Measurements from ENCODE around the gene ROBO1. TPM values are rescaled to one million over a fixed set of nuclear protein-coding genes. Genes with fewer than 3 reads are reported as not detected.

ROBO1 gene
- total RNA-seq, 6 experiments from 2014 or later, result 1.1 to 7.2 (median 4.3) TPM

DNA sequence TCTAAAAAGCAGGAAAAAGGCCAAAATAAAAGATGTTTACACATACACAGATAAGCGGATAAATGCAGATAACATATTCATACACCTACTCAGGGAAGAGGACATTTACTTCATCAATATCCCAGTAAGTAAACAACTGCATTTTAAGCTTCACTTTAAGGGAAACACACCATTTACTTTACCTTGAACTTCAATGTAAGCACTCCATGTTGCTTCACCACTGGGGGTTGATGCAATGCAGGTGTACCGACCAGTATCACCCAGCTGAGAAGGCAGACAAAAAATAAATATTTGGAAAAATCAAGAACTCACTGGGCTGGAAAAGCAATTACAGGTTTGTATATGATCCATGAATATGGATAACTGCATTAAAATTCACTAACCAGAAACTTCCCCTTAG is 1099.5 kb downstream of the ROBO1 start:
- H3K27me3 ChIP-seq, result no peaks in the 10 kb centered on the region
- H3K27ac ChIP-seq, result no peak overlapping the region
- no peaks in the 10 kb centered on the region for H3K4me1 ChIP-seq
- ATAC-seq, result no peak
- WGBS (ENCODE audit: insufficient coverage, low coverage, low lambda C conversion rate, missing lambda C conversion rate), result 21% methylated on average over 2 of the region's 2 CpGs
- H3K9me3 ChIP-seq, result no peaks in the 10 kb centered on the region
- H3K4me3 ChIP-seq, result no peak overlapping the region
- H3K36me3 ChIP-seq, result no peaks in the 10 kb centered on the region
- TF ChIP-seq, protein P1, sequence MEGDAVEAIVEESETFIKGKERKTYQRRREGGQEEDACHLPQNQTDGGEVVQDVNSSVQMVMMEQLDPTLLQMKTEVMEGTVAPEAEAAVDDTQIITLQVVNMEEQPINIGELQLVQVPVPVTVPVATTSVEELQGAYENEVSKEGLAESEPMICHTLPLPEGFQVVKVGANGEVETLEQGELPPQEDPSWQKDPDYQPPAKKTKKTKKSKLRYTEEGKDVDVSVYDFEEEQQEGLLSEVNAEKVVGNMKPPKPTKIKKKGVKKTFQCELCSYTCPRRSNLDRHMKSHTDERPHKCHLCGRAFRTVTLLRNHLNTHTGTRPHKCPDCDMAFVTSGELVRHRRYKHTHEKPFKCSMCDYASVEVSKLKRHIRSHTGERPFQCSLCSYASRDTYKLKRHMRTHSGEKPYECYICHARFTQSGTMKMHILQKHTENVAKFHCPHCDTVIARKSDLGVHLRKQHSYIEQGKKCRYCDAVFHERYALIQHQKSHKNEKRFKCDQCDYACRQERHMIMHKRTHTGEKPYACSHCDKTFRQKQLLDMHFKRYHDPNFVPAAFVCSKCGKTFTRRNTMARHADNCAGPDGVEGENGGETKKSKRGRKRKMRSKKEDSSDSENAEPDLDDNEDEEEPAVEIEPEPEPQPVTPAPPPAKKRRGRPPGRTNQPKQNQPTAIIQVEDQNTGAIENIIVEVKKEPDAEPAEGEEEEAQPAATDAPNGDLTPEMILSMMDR (IDR thresholded peaks at IDR 0.05), result no peak
- no peak for TF ChIP-seq POLR2A (IDR thresholded peaks at IDR 0.05)
- DNase-seq, result no peak
- intact Hi-C loops (cut with DNase I), result no loop called here

DNA sequence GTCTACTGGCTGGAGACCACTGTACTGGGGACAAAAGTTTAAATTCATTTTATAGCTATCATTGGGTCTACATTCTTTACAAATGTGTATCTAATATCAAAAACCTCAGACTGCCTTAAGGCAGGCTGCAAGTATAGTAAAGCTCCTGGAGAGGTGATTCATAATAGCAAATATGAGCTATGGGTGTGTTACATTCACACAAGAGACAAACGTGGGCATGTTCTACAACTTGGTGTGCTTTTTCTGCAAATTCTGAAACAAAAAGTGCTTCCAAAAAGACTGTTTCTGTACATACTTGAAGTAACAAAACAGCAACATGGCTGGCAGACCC is 1101.4 kb downstream of the ROBO1 start:
- no peaks in the 10 kb centered on the region for H3K9me3 ChIP-seq
- ATAC-seq, result no peak
- H3K27ac ChIP-seq, result no peak overlapping the region
- H3K36me3 ChIP-seq, result no peaks in the 10 kb centered on the region
- no peak for DNase-seq
- no peaks in the 10 kb centered on the region for H3K4me1 ChIP-seq
- 57% methylated on average over 1 of the region's 1 CpG for WGBS (ENCODE audit: insufficient coverage, low coverage, low lambda C conversion rate, missing lambda C conversion rate)
- H3K27me3 ChIP-seq, result no peaks in the 10 kb centered on the region
- TF ChIP-seq, protein P1 (IDR thresholded peaks at IDR 0.05), result no peak
- no peak for TF ChIP-seq POLR2A (IDR thresholded peaks at IDR 0.05)
- intact Hi-C loops (cut with DNase I), result no loop called here
- H3K4me3 ChIP-seq, result no peak overlapping the region

DNA sequence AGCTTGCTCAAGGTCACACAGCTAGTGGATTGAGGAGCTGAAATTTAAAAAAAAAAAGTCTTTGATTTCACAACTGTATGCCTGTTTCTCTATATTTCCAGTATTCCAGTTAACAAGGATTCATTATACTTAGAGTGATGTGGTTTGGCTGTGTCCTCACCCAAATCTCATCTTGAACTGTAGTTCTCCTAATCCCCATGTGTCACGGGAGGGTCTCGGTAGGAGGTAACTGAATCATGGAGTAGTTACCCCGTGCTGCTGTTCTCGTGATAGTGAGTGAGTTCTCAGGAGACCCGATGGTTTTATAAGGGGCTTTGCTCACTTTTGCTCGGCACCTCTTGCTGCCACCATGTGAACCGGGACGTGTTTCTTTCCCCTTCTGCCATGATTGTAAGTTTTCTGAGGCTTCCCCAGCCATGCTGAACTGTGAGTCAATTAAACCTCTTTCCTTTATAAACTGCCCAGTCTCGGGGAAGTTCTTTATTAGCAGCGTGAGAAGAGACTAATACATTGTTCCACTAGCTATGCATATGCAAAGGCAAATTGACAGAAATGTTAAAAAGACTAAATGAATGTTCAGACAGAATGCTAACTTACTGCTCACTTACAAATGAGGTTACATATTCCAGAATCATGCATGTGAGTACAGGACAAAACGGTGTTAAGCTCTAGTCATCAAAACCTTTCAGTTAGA is 1101.9 kb downstream of the ROBO1 start:
- intact Hi-C loops (cut with DNase I), result no loop called here
- no peaks in the 10 kb centered on the region for H3K4me1 ChIP-seq
- H3K27ac ChIP-seq, result no peak overlapping the region
- TF ChIP-seq, protein P1 (IDR thresholded peaks at IDR 0.05), result no peak
- no peak for TF ChIP-seq POLR2A (IDR thresholded peaks at IDR 0.05)
- no peaks in the 10 kb centered on the region for H3K9me3 ChIP-seq
- ATAC-seq (no peak), DNase-seq (no peak)
- no peak overlapping the region for H3K4me3 ChIP-seq
- H3K36me3 ChIP-seq, result no peaks in the 10 kb centered on the region
- WGBS (ENCODE audit: insufficient coverage, low coverage, low lambda C conversion rate, missing lambda C conversion rate), result 81% methylated on average over 11 of the region's 11 CpGs
- H3K27me3 ChIP-seq, result no peaks in the 10 kb centered on the region

DNA sequence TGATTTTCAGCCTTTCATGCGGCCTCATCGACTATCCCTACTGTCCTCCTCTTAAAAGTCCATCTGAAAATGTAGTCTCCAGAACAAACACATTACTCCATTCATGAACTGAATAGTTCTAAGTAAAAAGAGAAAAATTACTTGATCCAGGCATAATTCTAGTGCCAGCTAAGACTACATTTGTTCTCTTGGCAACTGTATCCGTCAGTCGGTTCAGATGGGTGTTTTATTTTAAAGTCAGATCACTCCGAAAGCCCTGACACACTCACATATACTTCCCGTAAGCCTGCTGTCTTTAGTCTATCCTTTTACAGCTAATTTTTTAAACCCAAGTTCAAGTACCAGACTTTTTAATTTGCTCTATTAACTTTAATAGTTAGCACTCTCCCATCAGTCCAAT is 1102.7 kb downstream of the ROBO1 start:
- H3K36me3 ChIP-seq, result no peaks in the 10 kb centered on the region
- H3K4me1 ChIP-seq, result no peaks in the 10 kb centered on the region
- ATAC-seq, result no peak
- WGBS (ENCODE audit: insufficient coverage, low coverage, low lambda C conversion rate, missing lambda C conversion rate), result 83% methylated on average over 6 of the region's 6 CpGs
- no peaks in the 10 kb centered on the region for H3K27me3 ChIP-seq
- TF ChIP-seq, protein P1 (IDR thresholded peaks at IDR 0.05), result no peak
- TF ChIP-seq POLR2A (IDR thresholded peaks at IDR 0.05), result no peak
- no peak for DNase-seq
- H3K4me3 ChIP-seq, result no peak overlapping the region
- intact Hi-C loops (cut with DNase I), result no loop called here
- H3K9me3 ChIP-seq, result no peaks in the 10 kb centered on the region
- no peak overlapping the region for H3K27ac ChIP-seq

DNA sequence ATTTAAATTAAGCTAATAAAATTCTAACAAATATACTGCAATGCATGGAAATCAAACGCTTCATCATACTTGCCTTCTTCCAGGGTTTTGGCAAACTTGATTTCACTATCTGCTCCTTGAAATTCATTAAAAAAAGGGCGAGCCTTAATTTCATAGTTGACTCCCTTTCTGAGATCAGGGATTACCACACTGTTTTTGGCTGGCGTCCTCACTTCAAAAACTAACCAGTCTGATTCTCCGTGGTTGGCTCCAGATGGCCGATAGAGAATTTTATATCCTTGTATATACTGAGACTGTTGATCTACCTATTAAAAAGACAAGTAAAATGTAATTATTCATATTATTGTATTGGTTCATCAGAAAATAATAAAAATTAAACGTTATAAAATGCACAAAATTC is 1106.8 kb downstream of the ROBO1 start:
- Histone ChIP-seq H3K27me3 (no peaks in the 10 kb centered on the region), H3K9me3 (peaks cover 0 to 3% (median 0%) of the 10 kb centered on the region in 4 donors), H3K4me1 (no peaks in the 10 kb centered on the region), H3K4me3 (no peak overlapping the region), H3K36me3 (no peaks in the 10 kb centered on the region), H3K27ac (no peak overlapping the region)
- ATAC-seq, result no peak
- no peak for DNase-seq
- intact Hi-C loops (cut with DNase I), result no loop called here
- no peak for TF ChIP-seq POLR2A (IDR thresholded peaks at IDR 0.05)
- TF ChIP-seq, protein P1 (IDR thresholded peaks at IDR 0.05), result no peak
- WGBS (ENCODE audit: insufficient coverage, low coverage, low lambda C conversion rate, missing lambda C conversion rate), result 59% methylated on average over 6 of the region's 6 CpGs

All from right lobe of liver (tissue), 6 donors.